DOHH2 (cell line): Measurements from ENCODE around the gene CLCN4.

Experiments
- H3F3A ChIP-seq: fragments of 200-600 bp; sonication (generic), shearing (Covaris generic); 2 replicates; pipeline ENCODE4 v1.6.0; 2016; ENCODE audit warnings: antibody characterized with exemption, mild to moderate bottlenecking; ENCODE audit not compliant: control insufficient read depth, insufficient read depth
- H3K27ac ChIP-seq: fragments of 200-600 bp; sonication (generic); 2 replicates; pipeline ENCODE4 v1.5.1; 2014; ENCODE audit warnings: low read depth, mild to moderate bottlenecking, low read length, moderate library complexity
- H3K27me3 ChIP-seq: fragments of 200-600 bp; sonication (generic); 2 replicates; pipeline ENCODE4 v1.6.1; 2014; ENCODE audit warnings: mild to moderate bottlenecking, low read length, mixed read lengths; ENCODE audit not compliant: control insufficient read depth
- H3K36me3 ChIP-seq: fragments of 200-600 bp; sonication (generic); 2 replicates; pipeline ENCODE4 v1.6.1; 2014; ENCODE audit warnings: mild to moderate bottlenecking, low read length, moderate library complexity, mixed read lengths; ENCODE audit not compliant: control insufficient read depth
- H3K4me1 ChIP-seq: fragments of 200-600 bp; sonication (generic); 2 replicates; pipeline ENCODE4 v1.6.1; 2014; ENCODE audit warnings: mild to moderate bottlenecking, low read length, mixed read lengths; ENCODE audit not compliant: control insufficient read depth
- H3K4me2 ChIP-seq: fragments of 200-600 bp; sonication (generic); 2 replicates; pipeline ENCODE4 v1.6.0; 2014; ENCODE audit warnings: mild to moderate bottlenecking, low read length, moderate library complexity
- H3K4me3 ChIP-seq: fragments of 200-600 bp; sonication (generic); 2 replicates; pipeline ENCODE4 v1.5.1; 2014; ENCODE audit warnings: mild to moderate bottlenecking, low read length, mixed read lengths
- H3K79me2 ChIP-seq: fragments of 200-600 bp; sonication (generic); 2 replicates; pipeline ENCODE4 v1.6.1; 2014; ENCODE audit warnings: mild to moderate bottlenecking, low read length, mixed read lengths; ENCODE audit not compliant: control insufficient read depth
- H3K9me2 ChIP-seq: fragments of 200-600 bp; sonication (generic); replicated peaks from 2 replicates; pipeline ENCODE4 v1.6.1; 2014; ENCODE audit warnings: mild to moderate bottlenecking, low read length, mixed read lengths; ENCODE audit not compliant: control insufficient read depth
- H3K9me3 ChIP-seq: fragments of 200-600 bp; sonication (generic); 2 replicates; pipeline ENCODE4 v1.6.1; 2014; ENCODE audit warnings: antibody characterized with exemption, low read length, mixed read lengths; ENCODE audit not compliant: control insufficient read depth, insufficient read depth
- H4K20me1 ChIP-seq: fragments of 200-600 bp; sonication (generic); 2 replicates; pipeline ENCODE4 v1.6.0; 2014; ENCODE audit warnings: low read depth, mild to moderate bottlenecking, antibody characterized with exemption, low read length, moderate library complexity; ENCODE audit not compliant: control insufficient read depth, insufficient read depth
- EZH2phosphoT487 ChIP-seq: fragments of 200-600 bp; sonication (generic); IDR thresholded peaks from 2 replicates; pipeline ENCODE4 v1.6.1; 2017; ENCODE audit warnings: borderline replicate concordance, mild to moderate bottlenecking, antibody characterized with exemption, low read length, moderate library complexity, mixed read lengths
- TF ChIP-seq, protein P1 (sequence below): fragments of 200-600 bp; sonication (generic); IDR thresholded peaks from one replicate; pipeline ENCODE4 v1.5.1; 2014; ENCODE audit warnings: antibody characterized with exemption, mild to moderate bottlenecking, low read depth, low read length; ENCODE audit not compliant: poor library complexity, severe bottlenecking

Gene CLCN4

DNA sequence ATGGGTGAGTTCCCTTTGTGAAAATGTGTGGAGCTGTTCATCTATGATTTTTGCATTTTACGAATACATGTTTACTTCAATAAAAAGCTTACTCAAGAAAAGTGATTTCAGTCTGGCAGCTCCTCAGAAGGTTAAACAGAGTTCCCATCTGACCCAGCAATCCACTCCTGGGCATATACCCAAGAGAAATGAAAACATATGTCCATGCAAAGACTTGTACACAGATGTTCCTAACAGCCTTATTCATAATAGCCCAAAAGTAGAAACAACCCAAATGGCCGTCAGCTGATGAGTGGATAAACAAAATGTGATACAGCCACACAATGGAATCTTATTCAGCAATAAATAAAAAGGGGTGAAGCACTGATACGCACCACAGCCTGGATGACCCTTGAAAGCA lies 20.8 kb downstream of the CLCN4 start:
- no peak overlapping the region for H3K27ac ChIP-seq
- H3K9me2 ChIP-seq: no peaks in the 10 kb centered on the region
- H4K20me1 ChIP-seq: no peaks in the 10 kb centered on the region
- no peaks in the 10 kb centered on the region for H3K79me2 ChIP-seq
- no peaks in the 10 kb centered on the region for H3K9me3 ChIP-seq
- no peaks in the 10 kb centered on the region for H3K36me3 ChIP-seq
- H3F3A ChIP-seq: no peaks in the 10 kb centered on the region
- H3K4me1 ChIP-seq: no peaks in the 10 kb centered on the region
- no peaks in the 10 kb centered on the region for H3K27me3 ChIP-seq
- no peak overlapping the region for H3K4me2 ChIP-seq
- TF ChIP-seq, protein P1, sequence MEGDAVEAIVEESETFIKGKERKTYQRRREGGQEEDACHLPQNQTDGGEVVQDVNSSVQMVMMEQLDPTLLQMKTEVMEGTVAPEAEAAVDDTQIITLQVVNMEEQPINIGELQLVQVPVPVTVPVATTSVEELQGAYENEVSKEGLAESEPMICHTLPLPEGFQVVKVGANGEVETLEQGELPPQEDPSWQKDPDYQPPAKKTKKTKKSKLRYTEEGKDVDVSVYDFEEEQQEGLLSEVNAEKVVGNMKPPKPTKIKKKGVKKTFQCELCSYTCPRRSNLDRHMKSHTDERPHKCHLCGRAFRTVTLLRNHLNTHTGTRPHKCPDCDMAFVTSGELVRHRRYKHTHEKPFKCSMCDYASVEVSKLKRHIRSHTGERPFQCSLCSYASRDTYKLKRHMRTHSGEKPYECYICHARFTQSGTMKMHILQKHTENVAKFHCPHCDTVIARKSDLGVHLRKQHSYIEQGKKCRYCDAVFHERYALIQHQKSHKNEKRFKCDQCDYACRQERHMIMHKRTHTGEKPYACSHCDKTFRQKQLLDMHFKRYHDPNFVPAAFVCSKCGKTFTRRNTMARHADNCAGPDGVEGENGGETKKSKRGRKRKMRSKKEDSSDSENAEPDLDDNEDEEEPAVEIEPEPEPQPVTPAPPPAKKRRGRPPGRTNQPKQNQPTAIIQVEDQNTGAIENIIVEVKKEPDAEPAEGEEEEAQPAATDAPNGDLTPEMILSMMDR: no peak
- no peak for TF ChIP-seq EZH2phosphoT487
- no peak overlapping the region for H3K4me3 ChIP-seq

DNA sequence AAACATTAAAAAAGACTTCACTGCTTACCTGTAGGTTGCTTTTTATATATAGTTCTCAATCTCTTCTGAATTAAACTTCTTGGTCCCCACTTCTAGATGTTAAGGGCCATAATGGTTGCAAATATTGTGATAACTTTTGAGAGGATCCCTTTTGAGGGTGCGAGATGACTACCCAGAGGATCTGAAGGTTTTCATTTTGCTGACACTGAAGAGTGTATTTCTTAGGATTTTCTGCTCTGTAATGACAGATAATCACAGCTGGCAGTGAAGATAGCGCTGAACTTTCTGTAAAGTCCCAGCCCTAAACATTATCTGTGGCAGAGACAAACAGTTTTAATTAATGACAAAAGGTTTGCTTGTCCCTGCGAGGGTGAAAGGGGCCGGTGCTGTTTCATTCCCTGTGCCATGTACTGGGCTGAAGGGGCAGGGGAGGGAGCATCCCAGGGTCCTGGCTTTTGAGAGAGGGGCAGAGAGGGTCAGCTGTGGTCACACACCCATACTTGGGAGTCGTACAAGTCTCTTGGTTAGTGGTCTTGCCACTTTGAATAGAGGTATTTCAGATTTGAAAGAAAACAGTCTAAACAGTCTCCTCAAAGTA lies 22.2 kb downstream of the CLCN4 start:
- Histone ChIP-seq H3K4me2 (no peak overlapping the region), H3K4me3 (no peak overlapping the region), H3F3A (no peaks in the 10 kb centered on the region), H3K79me2 (no peaks in the 10 kb centered on the region), H3K9me2 (no peaks in the 10 kb centered on the region), H3K9me3 (no peaks in the 10 kb centered on the region), H4K20me1 (no peaks in the 10 kb centered on the region), H3K36me3 (no peaks in the 10 kb centered on the region), H3K4me1 (no peaks in the 10 kb centered on the region), H3K27ac (no peak overlapping the region), H3K27me3 (no peaks in the 10 kb centered on the region)
- no peak for TF ChIP-seq EZH2phosphoT487
- TF ChIP-seq, protein P1: no peak

DNA sequence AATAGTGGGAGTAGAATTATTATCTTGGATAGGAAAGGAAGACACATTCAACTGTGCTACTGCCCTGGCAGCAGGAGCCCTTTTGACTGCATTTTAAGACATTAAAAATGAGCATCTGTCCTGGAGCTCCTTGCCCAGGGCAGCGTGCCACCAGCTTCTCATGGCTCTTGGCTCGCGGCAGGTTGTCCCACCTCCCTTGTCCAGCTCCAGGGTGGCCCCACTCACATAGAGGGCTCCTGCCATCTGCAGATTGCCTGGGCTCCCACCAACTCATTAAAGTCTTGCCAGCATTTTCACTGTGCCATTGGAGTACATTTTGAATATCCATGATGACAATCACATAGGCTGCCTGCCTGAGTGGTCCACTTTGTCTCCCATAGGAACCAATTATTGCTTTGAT lies 27.0 kb downstream of the CLCN4 start:
- no peaks in the 10 kb centered on the region for H3K36me3 ChIP-seq
- H4K20me1 ChIP-seq: no peaks in the 10 kb centered on the region
- H3F3A ChIP-seq: no peaks in the 10 kb centered on the region
- H3K4me2 ChIP-seq: no peak overlapping the region
- TF ChIP-seq, protein P1: no peak
- TF ChIP-seq EZH2phosphoT487: no peak
- H3K27ac ChIP-seq: no peak overlapping the region
- no peaks in the 10 kb centered on the region for H3K9me2 ChIP-seq
- H3K4me3 ChIP-seq: no peak overlapping the region
- no peaks in the 10 kb centered on the region for H3K79me2 ChIP-seq
- no peaks in the 10 kb centered on the region for H3K9me3 ChIP-seq
- H3K4me1 ChIP-seq: no peaks in the 10 kb centered on the region
- no peaks in the 10 kb centered on the region for H3K27me3 ChIP-seq
